ENCODE data around the gene FILIP1L. TPM values are rescaled to one million over a fixed set of nuclear protein-coding genes. Genes with fewer than 3 reads are reported as not detected.

Gene FILIP1L
- polyA plus RNA-seq, 1 donor (not counting 4 experiments of a cell fraction or from before 2014, with no cell fraction given): 14.7 TPM

DNA sequence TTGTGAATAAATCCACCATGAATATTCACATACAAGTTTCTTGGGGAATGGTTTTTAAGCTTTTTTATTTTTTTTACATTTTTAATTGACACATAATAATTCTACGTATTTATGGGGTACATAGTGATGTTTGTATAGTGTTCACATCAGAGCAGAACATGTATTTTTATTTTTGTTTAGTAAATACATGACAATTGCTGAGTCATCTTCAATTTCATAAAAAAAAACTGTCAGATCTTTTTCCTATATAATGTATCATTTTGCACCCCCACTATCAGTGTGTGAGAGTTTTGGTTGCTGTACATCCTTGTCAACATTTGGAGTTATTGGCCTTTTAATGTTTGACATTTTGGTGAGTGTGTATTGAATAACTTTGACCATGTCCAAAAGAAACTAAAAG, 39.9 kb upstream of the FILIP1L start:
- no peak overlapping the region for H3K27ac ChIP-seq (ENCODE audit: control insufficient read depth, insufficient read depth, low read length)
- FAIRE-seq: no peak
- no peaks in the 10 kb centered on the region for H3K27me3 ChIP-seq (ENCODE audit: control insufficient read depth, extremely low read depth, insufficient read depth, low read length)
- H3K79me2 ChIP-seq (ENCODE audit: control insufficient read depth, insufficient read depth, low read length): no peaks in the 10 kb centered on the region
- H2AFZ ChIP-seq (ENCODE audit: control insufficient read depth, low read length): no peak overlapping the region
- H3K36me3 ChIP-seq (ENCODE audit: control insufficient read depth in 2 of 2, extremely low read depth in 1 of 2, insufficient read depth in 2 of 2, low read length in 2 of 2): no peaks in the 10 kb centered on the region
- H3K4me3 ChIP-seq (ENCODE audit: control insufficient read depth in 2 of 3, extremely low read depth in 1 of 3, insufficient read depth in 2 of 3, low read depth in 1 of 3, low read length in 3 of 3): no peak overlapping the region
- H4K20me1 ChIP-seq (ENCODE audit: control insufficient read depth, extremely low read depth, insufficient read depth, low read length): no peaks in the 10 kb centered on the region
- no peaks in the 10 kb centered on the region for H3K9me3 ChIP-seq (ENCODE audit: control insufficient read depth, low read depth, low read length)
- no peak overlapping the region for H3K4me2 ChIP-seq (ENCODE audit: control insufficient read depth, extremely low read depth, insufficient read depth, low read depth, low read length)
- no peak overlapping the region for H3K9ac ChIP-seq (ENCODE audit: control insufficient read depth, extremely low read depth, insufficient read depth, low read length)
- dilution Hi-C loops (cut with MboI; ENCODE audit: extremely low pct_ligation_motif_present, low sequenced_read_pairs): no loop called here
- peaks cover 6% of the 10 kb centered on the region for H3K4me1 ChIP-seq (ENCODE audit: control insufficient read depth, extremely low read depth, insufficient read depth, low read length)
- H3K9me1 ChIP-seq (ENCODE audit: control insufficient read depth, extremely low read depth, insufficient read depth, low read length): no peaks in the 10 kb centered on the region
- TF ChIP-seq, protein P1, sequence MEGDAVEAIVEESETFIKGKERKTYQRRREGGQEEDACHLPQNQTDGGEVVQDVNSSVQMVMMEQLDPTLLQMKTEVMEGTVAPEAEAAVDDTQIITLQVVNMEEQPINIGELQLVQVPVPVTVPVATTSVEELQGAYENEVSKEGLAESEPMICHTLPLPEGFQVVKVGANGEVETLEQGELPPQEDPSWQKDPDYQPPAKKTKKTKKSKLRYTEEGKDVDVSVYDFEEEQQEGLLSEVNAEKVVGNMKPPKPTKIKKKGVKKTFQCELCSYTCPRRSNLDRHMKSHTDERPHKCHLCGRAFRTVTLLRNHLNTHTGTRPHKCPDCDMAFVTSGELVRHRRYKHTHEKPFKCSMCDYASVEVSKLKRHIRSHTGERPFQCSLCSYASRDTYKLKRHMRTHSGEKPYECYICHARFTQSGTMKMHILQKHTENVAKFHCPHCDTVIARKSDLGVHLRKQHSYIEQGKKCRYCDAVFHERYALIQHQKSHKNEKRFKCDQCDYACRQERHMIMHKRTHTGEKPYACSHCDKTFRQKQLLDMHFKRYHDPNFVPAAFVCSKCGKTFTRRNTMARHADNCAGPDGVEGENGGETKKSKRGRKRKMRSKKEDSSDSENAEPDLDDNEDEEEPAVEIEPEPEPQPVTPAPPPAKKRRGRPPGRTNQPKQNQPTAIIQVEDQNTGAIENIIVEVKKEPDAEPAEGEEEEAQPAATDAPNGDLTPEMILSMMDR (optimal IDR thresholded peaks at IDR 0.05 in 1 of 3, IDR thresholded peaks at IDR 0.05 in 1 of 3, conservative IDR thresholded peaks at IDR 0.05 in 1 of 3; ENCODE audit: extremely low read depth in 1 of 3, insufficient read depth in 2 of 3, low read length in 3 of 3): no peak
- TF ChIP-seq EZH2 (IDR thresholded peaks at IDR 0.05; ENCODE audit: low read length): no peak
- no peak for DNase-seq (ENCODE audit: low read depth, low spot score)

DNA sequence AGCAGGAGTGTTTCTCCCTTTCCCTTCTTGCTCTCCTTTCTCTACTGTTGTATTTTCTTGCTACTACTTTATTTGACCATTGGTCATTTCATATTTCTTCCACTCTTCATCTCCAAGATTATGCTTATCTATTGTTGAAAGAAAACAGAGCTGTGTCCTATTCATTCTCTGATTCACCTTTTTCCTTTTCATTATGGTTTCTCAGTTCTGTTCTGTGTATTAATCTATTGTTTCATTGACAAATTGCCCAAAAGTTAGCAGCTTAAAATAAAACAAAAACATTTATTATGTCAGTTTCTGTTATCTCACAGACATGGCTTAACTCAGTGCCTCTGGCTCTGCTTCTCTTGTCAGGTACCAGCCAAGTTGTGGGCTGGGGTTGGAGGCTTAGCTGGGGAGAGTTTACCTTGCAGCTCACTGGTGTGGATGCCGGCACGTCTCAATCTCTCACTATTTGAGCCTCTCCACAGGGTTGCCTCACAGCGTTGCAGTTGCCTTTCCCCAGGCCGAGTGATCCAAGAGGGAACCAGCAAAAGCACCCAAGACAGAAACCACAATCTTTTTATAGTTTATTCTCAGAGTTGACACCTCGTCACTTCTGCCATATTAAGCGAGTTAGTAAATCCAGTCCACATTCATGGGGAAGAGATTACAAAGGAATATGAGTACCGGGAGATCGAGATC, 36.9 kb upstream of the FILIP1L start:
- no peak overlapping the region for H2AFZ ChIP-seq (ENCODE audit: control insufficient read depth, low read length)
- dilution Hi-C loops (cut with MboI; ENCODE audit: extremely low pct_ligation_motif_present, low sequenced_read_pairs): no loop called here
- FAIRE-seq: no peak

More for the DNA sequence above, 36.9 kb upstream of the FILIP1L start:
- Histone ChIP-seq H3K9ac (ENCODE audit: control insufficient read depth, extremely low read depth, insufficient read depth, low read length) (no peak overlapping the region), H3K9me3 (ENCODE audit: control insufficient read depth, low read depth, low read length) (no peaks in the 10 kb centered on the region), H3K27me3 (ENCODE audit: control insufficient read depth, extremely low read depth, insufficient read depth, low read length) (no peaks in the 10 kb centered on the region), H4K20me1 (ENCODE audit: control insufficient read depth, extremely low read depth, insufficient read depth, low read length) (no peaks in the 10 kb centered on the region), H3K36me3 (ENCODE audit: control insufficient read depth in 2 of 2, extremely low read depth in 1 of 2, insufficient read depth in 2 of 2, low read length in 2 of 2) (peaks cover 0 to 3% of the 10 kb centered on the region in 2 experiments), H3K4me3 (ENCODE audit: control insufficient read depth in 2 of 3, extremely low read depth in 1 of 3, insufficient read depth in 2 of 3, low read depth in 1 of 3, low read length in 3 of 3) (no peak overlapping the region), H3K9me1 (ENCODE audit: control insufficient read depth, extremely low read depth, insufficient read depth, low read length) (no peaks in the 10 kb centered on the region), H3K4me2 (ENCODE audit: control insufficient read depth, extremely low read depth, insufficient read depth, low read depth, low read length) (no peak overlapping the region), H3K27ac (ENCODE audit: control insufficient read depth, insufficient read depth, low read length) (no peak overlapping the region), H3K4me1 (ENCODE audit: control insufficient read depth, extremely low read depth, insufficient read depth, low read length) (no peaks in the 10 kb centered on the region), H3K79me2 (ENCODE audit: control insufficient read depth, insufficient read depth, low read length) (no peaks in the 10 kb centered on the region)
- no peak for TF ChIP-seq EZH2 (IDR thresholded peaks at IDR 0.05; ENCODE audit: low read length)
- TF ChIP-seq, protein P1 (optimal IDR thresholded peaks at IDR 0.05 in 1 of 3, IDR thresholded peaks at IDR 0.05 in 1 of 3, conservative IDR thresholded peaks at IDR 0.05 in 1 of 3; ENCODE audit: extremely low read depth in 1 of 3, insufficient read depth in 2 of 3, low read length in 3 of 3): no peak
- DNase-seq (ENCODE audit: low read depth, low spot score): no peak

Data from keratinocyte (primary cell).